ENCODE measurements around the gene FGF14. TPM values are rescaled to one million over a fixed set of nuclear protein-coding genes. Genes with fewer than 3 reads are reported as not detected.

The FGF14 gene
- total RNA-seq, 3 donors from 2014 or later: 0.43 to 2.5 (median 0.70) TPM

DNA sequence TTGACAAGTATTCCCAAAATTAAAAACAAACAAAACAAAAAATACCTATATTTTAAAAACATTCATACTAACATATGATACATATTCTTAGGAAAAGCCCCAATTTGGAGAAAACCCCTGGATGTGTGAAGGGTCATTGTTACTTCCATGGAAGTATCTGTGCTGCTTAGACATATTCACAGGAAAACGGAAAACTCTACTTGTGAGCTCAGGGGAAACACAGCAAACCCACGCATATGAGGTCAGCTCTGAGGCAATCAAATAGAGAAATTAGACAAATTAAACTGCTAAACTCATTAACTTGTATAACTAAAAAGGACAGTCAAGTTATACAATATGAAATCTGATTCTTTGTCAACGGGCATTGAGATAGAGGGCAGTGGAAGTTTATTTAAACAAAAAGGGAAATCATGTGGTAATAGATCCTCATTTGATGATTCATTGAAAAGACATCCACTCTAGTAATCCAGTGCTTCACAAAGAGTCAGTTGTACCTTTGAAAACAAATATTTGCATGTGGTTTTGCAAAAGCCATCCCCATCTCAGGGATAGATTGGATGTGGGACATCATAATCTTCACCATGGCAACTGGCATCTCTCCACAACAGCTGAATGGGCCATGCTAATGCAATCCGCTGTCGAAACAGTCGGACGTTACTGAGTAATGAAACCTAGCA is 526.0 kb downstream of the FGF14 start:
- intact Hi-C loops (cut with DNase I, micrococcal nuclease): no loop called here
- no peak for DNase-seq
- TF ChIP-seq, protein P1, sequence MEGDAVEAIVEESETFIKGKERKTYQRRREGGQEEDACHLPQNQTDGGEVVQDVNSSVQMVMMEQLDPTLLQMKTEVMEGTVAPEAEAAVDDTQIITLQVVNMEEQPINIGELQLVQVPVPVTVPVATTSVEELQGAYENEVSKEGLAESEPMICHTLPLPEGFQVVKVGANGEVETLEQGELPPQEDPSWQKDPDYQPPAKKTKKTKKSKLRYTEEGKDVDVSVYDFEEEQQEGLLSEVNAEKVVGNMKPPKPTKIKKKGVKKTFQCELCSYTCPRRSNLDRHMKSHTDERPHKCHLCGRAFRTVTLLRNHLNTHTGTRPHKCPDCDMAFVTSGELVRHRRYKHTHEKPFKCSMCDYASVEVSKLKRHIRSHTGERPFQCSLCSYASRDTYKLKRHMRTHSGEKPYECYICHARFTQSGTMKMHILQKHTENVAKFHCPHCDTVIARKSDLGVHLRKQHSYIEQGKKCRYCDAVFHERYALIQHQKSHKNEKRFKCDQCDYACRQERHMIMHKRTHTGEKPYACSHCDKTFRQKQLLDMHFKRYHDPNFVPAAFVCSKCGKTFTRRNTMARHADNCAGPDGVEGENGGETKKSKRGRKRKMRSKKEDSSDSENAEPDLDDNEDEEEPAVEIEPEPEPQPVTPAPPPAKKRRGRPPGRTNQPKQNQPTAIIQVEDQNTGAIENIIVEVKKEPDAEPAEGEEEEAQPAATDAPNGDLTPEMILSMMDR (IDR thresholded peaks at IDR 0.05): no peak
- Histone ChIP-seq H3K4me3 (no peak overlapping the region), H3K36me3 (ENCODE audit: low read depth) (no peaks in the 10 kb centered on the region), H3K9me3 (no peaks in the 10 kb centered on the region), H3K4me1 (ENCODE audit: low read depth) (no peaks in the 10 kb centered on the region)
- no peak for ATAC-seq

DNA sequence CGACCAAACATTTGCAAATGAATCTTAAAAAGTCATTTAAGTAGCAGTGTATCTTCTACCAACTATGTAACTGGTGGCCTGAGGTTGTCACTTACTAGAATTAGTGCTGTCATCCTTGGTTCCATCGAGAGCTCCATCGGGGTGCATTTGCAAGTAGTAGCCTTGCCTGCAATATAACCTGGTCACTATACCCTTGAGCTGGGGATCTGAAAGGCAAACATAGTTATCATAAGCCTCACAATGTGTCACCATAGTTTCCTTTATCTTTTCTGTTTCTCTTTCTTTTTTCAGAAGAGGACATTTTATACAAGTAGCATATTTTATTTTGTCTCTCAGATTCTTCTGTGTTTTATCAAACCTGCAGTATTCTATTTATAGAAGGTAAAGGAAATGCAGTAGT is 526.8 kb downstream of the FGF14 start:
- no peak overlapping the region for H3K4me3 ChIP-seq
- H3K36me3 ChIP-seq (ENCODE audit: low read depth): no peaks in the 10 kb centered on the region
- ATAC-seq (no peak), DNase-seq (no peak)
- intact Hi-C loops (cut with DNase I, micrococcal nuclease): no loop called here
- TF ChIP-seq, protein P1 (IDR thresholded peaks at IDR 0.05): no peak
- H3K4me1 ChIP-seq (ENCODE audit: low read depth): no peaks in the 10 kb centered on the region
- H3K9me3 ChIP-seq: no peaks in the 10 kb centered on the region

GRCh38 chr13:101869553-101869952 is 532.3 kb downstream of the FGF14 start:
- H3K4me3 ChIP-seq: no peak overlapping the region
- no peak for ATAC-seq
- H3K4me1 ChIP-seq (ENCODE audit: low read depth): no peaks in the 10 kb centered on the region
- DNase-seq: no peak
- no peaks in the 10 kb centered on the region for H3K36me3 ChIP-seq (ENCODE audit: low read depth)
- intact Hi-C loops (cut with DNase I, micrococcal nuclease): no loop called here
- no peaks in the 10 kb centered on the region for H3K9me3 ChIP-seq
- TF ChIP-seq, protein P1 (IDR thresholded peaks at IDR 0.05): no peak

DNA sequence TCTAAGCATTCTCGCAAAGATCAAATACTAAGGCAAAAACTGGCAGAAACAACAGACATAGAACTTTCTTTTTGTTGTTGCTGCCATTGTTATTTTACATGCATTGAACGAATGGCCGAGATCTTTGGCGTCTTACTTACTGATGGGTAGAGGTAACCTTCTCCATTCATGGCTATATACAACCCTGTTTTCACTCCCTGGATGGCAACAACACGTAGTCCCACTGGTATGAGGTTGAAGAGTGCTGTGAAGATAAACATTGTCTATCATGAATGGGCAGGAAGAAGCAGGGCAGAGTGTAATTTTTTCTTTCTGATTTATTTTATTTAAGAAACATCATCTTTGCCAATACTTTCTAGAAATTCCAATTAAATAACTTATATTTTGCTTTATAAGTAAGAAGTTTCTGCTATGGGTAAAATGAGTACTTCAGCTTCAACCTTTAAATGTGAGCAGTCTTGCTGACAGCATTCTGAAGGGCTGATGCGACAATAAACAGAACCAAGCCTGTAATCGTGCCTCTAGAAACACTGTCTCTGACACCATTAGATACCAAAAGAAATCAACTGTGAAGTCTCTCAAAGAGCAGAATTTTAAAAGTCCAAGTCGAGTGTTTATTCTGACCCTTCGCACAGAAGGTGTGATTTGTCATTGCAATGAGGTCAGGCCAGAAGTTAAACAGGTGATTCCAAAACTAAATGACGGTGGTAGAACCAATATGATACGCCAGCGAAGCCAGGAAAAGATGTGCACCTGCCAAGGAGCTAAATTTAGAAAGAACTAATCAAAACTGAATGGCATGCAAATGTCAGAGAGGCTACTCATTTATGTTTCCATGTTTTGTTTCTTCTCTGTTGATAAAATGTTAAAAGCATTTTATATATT is 533.0 kb downstream of the FGF14 start:
- Histone ChIP-seq H3K36me3 (ENCODE audit: low read depth) (no peaks in the 10 kb centered on the region), H3K4me1 (ENCODE audit: low read depth) (no peaks in the 10 kb centered on the region), H3K4me3 (no peak overlapping the region), H3K9me3 (no peaks in the 10 kb centered on the region)
- intact Hi-C loops (cut with DNase I, micrococcal nuclease): no loop called here
- TF ChIP-seq, protein P1 (IDR thresholded peaks at IDR 0.05): no peak
- DNase-seq (no peak), ATAC-seq (no peak)

DNA sequence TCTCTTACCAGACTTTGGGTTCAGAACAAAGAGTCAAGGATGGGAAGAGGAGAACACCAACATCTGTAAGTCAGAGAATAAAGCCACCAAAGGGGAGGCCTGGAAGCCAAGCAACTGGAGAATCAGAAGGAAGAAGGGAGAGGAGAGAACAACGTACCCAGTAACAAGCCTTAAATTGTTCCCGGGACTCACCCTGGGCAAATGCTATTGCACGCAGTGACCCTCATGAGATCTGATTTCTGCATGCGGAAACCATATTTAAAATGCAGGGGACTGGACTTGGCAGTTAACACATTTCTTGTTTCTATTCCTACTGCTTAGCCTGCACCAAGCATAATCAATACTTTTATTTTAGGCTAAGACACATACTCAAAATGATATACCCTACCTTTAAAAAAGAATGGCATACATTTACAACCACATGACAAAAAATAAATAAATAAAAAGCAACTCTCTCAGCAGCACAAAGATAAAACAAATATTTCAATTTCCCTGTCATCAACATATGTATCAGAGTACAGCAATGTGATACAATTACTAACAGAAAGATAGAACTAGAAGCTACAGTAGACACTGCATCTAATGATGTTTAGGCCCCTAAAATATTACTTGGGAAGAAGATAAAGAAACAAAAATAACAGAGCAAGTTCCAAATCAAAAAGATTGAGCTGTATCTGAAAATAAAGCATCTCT is 534.8 kb downstream of the FGF14 start:
- TF ChIP-seq, protein P1 (IDR thresholded peaks at IDR 0.05): no peak
- no peaks in the 10 kb centered on the region for H3K9me3 ChIP-seq
- H3K4me1 ChIP-seq (ENCODE audit: low read depth): no peaks in the 10 kb centered on the region
- H3K4me3 ChIP-seq: no peak overlapping the region
- ATAC-seq (no peak), DNase-seq (no peak)
- no peaks in the 10 kb centered on the region for H3K36me3 ChIP-seq (ENCODE audit: low read depth)
- intact Hi-C loops (cut with DNase I, micrococcal nuclease): no loop called here
